Body of pancreas (tissue), 4 donors: ENCODE data around the gene ZNF724. TPM values are rescaled to one million over a fixed set of nuclear protein-coding genes. Genes with fewer than 3 reads are reported as not detected.

Source experiments
- ATAC-seq: fragments of 150-250 bp; one replicate; pipeline ENCODE4 v1.9.1; 2016
- DNase-seq, 4 donors: peaks; one replicate each; pipeline ENCODE4 v3.0.0-alpha.2; 2019
- H3K27ac ChIP-seq, 4 donors: fragments of 200-600 bp; sonication (generic); 1 replicate in 3 of 4; 2 replicates in 1 of 4; pipeline versions ENCODE4 v1.5.1 to v1.6.1; 2016 to 2019; ENCODE audit warnings: mild to moderate bottlenecking in 1 of 4, mixed read lengths in 1 of 4, moderate library complexity in 1 of 4
- H3K27me3 ChIP-seq, 2 donors: fragments of 200-600 bp; sonication (generic); one replicate each; pipeline ENCODE4 v1.6.0; 2016; ENCODE audit warnings: mild to moderate bottlenecking in 1 of 2
- H3K36me3 ChIP-seq, 2 donors: fragments of 200-600 bp; sonication (generic); replicated peaks in 1 of 2; 2 replicates each; pipeline ENCODE4 v1.5.1; 2016; ENCODE audit warnings: low read depth in 2 of 2; ENCODE audit not compliant: insufficient read depth in 1 of 2
- H3K4me1 ChIP-seq: fragments of 200-600 bp; sonication (generic); one replicate; pipeline ENCODE4 v1.6.0; 2016
- H3K4me3 ChIP-seq, 2 donors: fragments of 200-600 bp; sonication (generic); 1 replicate in 1 of 2; 2 replicates in 1 of 2; pipeline ENCODE4 v1.5.1; 2016 to 2019
- H3K9me3 ChIP-seq, 3 donors: fragments of 200-600 bp; sonication (generic); 1 replicate in 2 of 3; 2 replicates in 1 of 3; pipeline ENCODE4 v1.5.1; 2016
- CTCF ChIP-seq, 7 experiments: fragments of 450-650 bp in 4 of 7; fragments of 200-600 bp in 3 of 7; sonication (generic) in 3 of 7; IDR thresholded peaks; one replicate each; pipeline ENCODE4 v1.5.1; 2016 to 2019; ENCODE audit warnings: antibody characterized with exemption in 7 of 7
- POLR2A ChIP-seq, 3 donors: fragments of 450-650 bp; IDR thresholded peaks; one replicate each; pipeline ENCODE4 v1.6.1; 2016; ENCODE audit warnings: antibody characterized with exemption in 3 of 3, mild to moderate bottlenecking in 2 of 3
- WGBS, 2 donors: methylation state at CpG; one replicate each; pipeline ENCODE4 v1.1.5; 2017; 5-methylcytosine and 5-hydroxymethylcytosine counted together
- intact Hi-C: fragments of 100-400 bp; cut with DNase I; formaldehyde crosslinking; loops from one replicate; pipeline ENCODE4 v1.15.1; 2023
- small RNA-seq: library from RNA; depleted of rRNA; stranded (forward); fragments of <200 nt; gene quantifications from one replicate; pipeline ENCODE3, GENCODE V24; 2016
- total RNA-seq, 2 donors: library from RNA; depleted of rRNA; stranded (reverse); fragments of >200 nt; gene quantifications; one replicate each; pipeline ENCODE4 v1.1.0, GENCODE V29; 2016

Gene ZNF724
- total RNA-seq, 2 donors from 2014 or later = 0.33 to 1.3 TPM

DNA sequence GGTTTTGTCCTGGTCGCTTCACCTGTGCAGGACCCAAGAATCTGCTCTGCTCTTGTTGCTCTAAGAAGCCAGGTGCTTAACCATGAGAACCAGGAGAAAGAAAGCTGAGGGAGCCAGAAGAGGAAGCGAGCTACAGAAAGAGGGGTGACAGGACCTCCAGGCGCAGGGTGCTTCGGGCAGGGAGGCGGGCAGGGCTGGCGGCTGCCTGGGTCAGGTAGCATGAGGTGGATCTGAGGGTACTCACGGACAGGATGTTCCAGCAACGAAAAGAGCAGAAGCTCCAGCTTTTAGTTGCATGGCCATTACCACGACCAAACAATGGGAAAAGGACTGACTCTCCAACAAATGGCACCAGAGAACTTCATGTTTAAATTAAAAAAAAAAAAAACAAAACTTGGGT is 59.9 kb downstream of the ZNF724 start:
- no peak for ATAC-seq
- 67 to 77% methylated on average over 9 of the region's 9 CpGs for WGBS, 2 donors
- Histone ChIP-seq H3K36me3 (no peaks in the 10 kb centered on the region), H3K9me3 (no peaks in the 10 kb centered on the region), H3K4me3 (no peak overlapping the region), H3K4me1 (no peaks in the 10 kb centered on the region), H3K27me3 (no peaks in the 10 kb centered on the region), H3K27ac (no peak overlapping the region)
- no peak for DNase-seq
- TF ChIP-seq CTCF (IDR thresholded peaks at IDR 0.05) (no peak), POLR2A (IDR thresholded peaks at IDR 0.05) (no peak)
- intact Hi-C loops = no loop called here

DNA sequence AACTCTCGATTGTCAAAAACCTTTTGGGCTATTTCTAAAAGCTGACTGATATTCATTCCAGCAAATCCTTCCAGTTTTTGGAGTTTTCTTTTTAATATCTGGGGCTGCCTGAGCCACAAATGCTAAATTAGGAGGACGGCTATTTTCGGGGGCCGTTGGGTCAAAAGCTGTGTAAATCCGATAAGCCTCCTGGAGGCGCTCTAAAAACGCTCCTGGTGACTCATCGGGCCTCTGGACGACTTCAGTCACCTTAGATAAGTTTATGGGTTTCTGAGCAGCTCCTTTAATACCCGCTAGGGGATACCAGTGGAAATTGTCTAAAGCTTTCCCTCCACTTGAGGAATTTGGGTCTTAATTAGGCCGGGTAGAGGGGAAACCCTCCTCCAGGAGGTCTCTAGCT is 66.9 kb downstream of the ZNF724 start:
- H3K4me3 ChIP-seq = no peak overlapping the region
- no peaks in the 10 kb centered on the region for H3K9me3 ChIP-seq
- no peaks in the 10 kb centered on the region for H3K36me3 ChIP-seq
- ATAC-seq = no peak
- TF ChIP-seq POLR2A (IDR thresholded peaks at IDR 0.05) = no peak
- TF ChIP-seq CTCF (IDR thresholded peaks at IDR 0.05) = no peak
- no peaks in the 10 kb centered on the region for H3K27me3 ChIP-seq
- 57% methylated on average over 11 of the region's 11 CpGs for WGBS, 2 donors
- H3K27ac ChIP-seq = no peak overlapping the region
- no peak for DNase-seq
- no peaks in the 10 kb centered on the region for H3K4me1 ChIP-seq
- intact Hi-C loops = no loop called here

Small RNA genes within 50 kb of the gene (small RNA-seq; reads per million reads assigned to genes)
- gene VN1R91P = not detected

Other genes with a start within 250 kb of the ZNF724 start
- not detected for gene ZNF728, start 247.2 kb downstream of the ZNF724 start, total RNA-seq
- gene ZNF730, start 133.4 kb downstream of the ZNF724 start, total RNA-seq = not detected
- 10 to 100 TPM; 43.3 to 51.1 TPM for gene ZNF91, start 145.1 kb upstream of the ZNF724 start, total RNA-seq